GM23338 (cell line): ENCODE measurements around the gene GNPDA1. TPM values are rescaled to one million over a fixed set of nuclear protein-coding genes. Genes with fewer than 3 reads are reported as not detected.

Experiments used
- ATAC-seq: fragments of 200-7000 bp; cut with Tn5 transposase; 3 replicates; pipeline ENCODE4 v1.9.1; 2020
- DNase-seq: peaks from one replicate; pipeline ENCODE4 v3.0.0-alpha.2; 2015; ENCODE audit warnings: low spot score
- H2AFZ ChIP-seq: fragments of 200-600 bp; sonication (generic); 2 replicates; pipeline ENCODE4 v1.8.0; 2016; ENCODE audit warnings: antibody characterized with exemption, mild to moderate bottlenecking, moderate library complexity
- H3F3A ChIP-seq: fragments of 200-600 bp; sonication (generic); replicated peaks from 2 replicates; pipeline ENCODE4 v1.8.0; 2017; ENCODE audit warnings: antibody characterized with exemption, mixed run types, low read depth
- H3K27ac ChIP-seq: fragments of 200-600 bp; sonication (generic); 2 replicates; pipeline ENCODE4 v1.6.1; 2016; ENCODE audit warnings: low read depth
- H3K27me3 ChIP-seq: fragments of 200-600 bp; sonication (generic); 2 replicates; pipeline ENCODE4 v1.8.0; 2016; ENCODE audit warnings: mild to moderate bottlenecking, mixed run types, moderate library complexity; ENCODE audit not compliant: insufficient read depth
- H3K36me3 ChIP-seq: fragments of 200-600 bp; sonication (generic); 2 replicates; pipeline ENCODE4 v1.8.0; 2016; ENCODE audit warnings: mild to moderate bottlenecking; ENCODE audit not compliant: insufficient read depth
- H3K4me1 ChIP-seq: fragments of 200-600 bp; sonication (generic); 2 replicates; pipeline ENCODE4 v1.8.0; 2016; ENCODE audit warnings: mild to moderate bottlenecking, moderate library complexity; ENCODE audit not compliant: insufficient read depth
- H3K4me2 ChIP-seq: fragments of 200-600 bp; sonication (generic); 2 replicates; pipeline ENCODE4 v1.7.1; 2017; ENCODE audit warnings: mixed run types
- H3K4me3 ChIP-seq: fragments of 200-600 bp; sonication (generic); 2 replicates; pipeline ENCODE4 v1.6.1; 2016; ENCODE audit warnings: mixed run types
- H3K79me2 ChIP-seq: fragments of 200-600 bp; sonication (generic); replicated peaks from 2 replicates; pipeline ENCODE4 v1.8.0; 2017; ENCODE audit warnings: mild to moderate bottlenecking; ENCODE audit not compliant: insufficient read depth
- H3K9me2 ChIP-seq: fragments of 200-600 bp; sonication (generic); 2 replicates; pipeline ENCODE4 v1.8.0; 2017; ENCODE audit not compliant: insufficient read depth
- H4K20me1 ChIP-seq: fragments of 200-600 bp; sonication (generic); replicated peaks from 2 replicates; pipeline ENCODE4 v1.8.0; 2017; ENCODE audit warnings: mild to moderate bottlenecking; ENCODE audit not compliant: insufficient read depth
- H3K27ac Mint-ChIP-seq: 2 replicates; pipeline ENCODE4 v1.8.0; 2020; ENCODE audit warnings: inconsistent platforms, mild to moderate bottlenecking, moderate library complexity, mixed read lengths
- H3K27me3 Mint-ChIP-seq: 3 replicates; pipeline ENCODE4 v1.8.0; 2022; ENCODE audit warnings: low read depth, mild to moderate bottlenecking, moderate library complexity, mixed read lengths, inconsistent platforms; ENCODE audit not compliant: insufficient read depth, poor library complexity
- H3K36me3 Mint-ChIP-seq: 3 replicates; pipeline ENCODE4 v1.8.0; 2021; ENCODE audit warnings: low read depth, mild to moderate bottlenecking, inconsistent platforms, moderate library complexity, mixed read lengths
- H3K4me1 Mint-ChIP-seq: 3 replicates; pipeline ENCODE4 v1.8.0; 2020; ENCODE audit warnings: mild to moderate bottlenecking, inconsistent platforms, mixed read lengths
- H3K4me3 Mint-ChIP-seq: 3 replicates; pipeline ENCODE4 v1.8.0; 2021; ENCODE audit warnings: moderate library complexity, mild to moderate bottlenecking, inconsistent platforms, mixed read lengths
- H3K9me3 Mint-ChIP-seq: 3 replicates; pipeline ENCODE4 v1.8.0; 2020; ENCODE audit warnings: moderate library complexity, mild to moderate bottlenecking, inconsistent platforms, mixed read lengths
- CREB1 ChIP-seq: fragments of 250-450 bp; sonication (Bioruptor Pico); IDR thresholded peaks from 2 replicates; pipeline ENCODE4 v1.5.0; 2020; ENCODE audit warnings: low read depth, mild to moderate bottlenecking, moderate library complexity
- EZH2 ChIP-seq: fragments of 200-600 bp; sonication (generic); IDR thresholded peaks from one replicate; pipeline ENCODE4 v1.8.0; 2017; ENCODE audit warnings: antibody characterized with exemption, mild to moderate bottlenecking, low read depth; ENCODE audit not compliant: unreplicated experiment
- EZH2phosphoT487 ChIP-seq: fragments of 200-600 bp; sonication (generic); IDR thresholded peaks from one replicate; pipeline ENCODE4 v1.8.1; 2018; ENCODE audit warnings: antibody characterized with exemption; ENCODE audit not compliant: unreplicated experiment
- JUNB ChIP-seq: IDR thresholded peaks from one replicate; pipeline ENCODE4 v1.6.1; 2016; ENCODE audit warnings: antibody characterized with exemption; ENCODE audit not compliant: unreplicated experiment
- NANOG ChIP-seq: IDR thresholded peaks from 2 replicates; pipeline ENCODE4 v1.6.1; 2016; ENCODE audit warnings: antibody characterized with exemption, borderline replicate concordance
- POLR2AphosphoS5 ChIP-seq: IDR thresholded peaks from 2 replicates; pipeline ENCODE4 v1.6.1; 2016; ENCODE audit warnings: antibody characterized with exemption, low read depth
- STAT1 ChIP-seq: IDR thresholded peaks from one replicate; pipeline ENCODE4 v1.6.1; 2016; ENCODE audit warnings: antibody characterized with exemption; ENCODE audit not compliant: unreplicated experiment
- ZNF114 ChIP-seq: fragments of 250-450 bp; sonication (Bioruptor Pico); IDR thresholded peaks from 2 replicates; pipeline ENCODE4 v1.5.0; 2020; ENCODE audit warnings: mild to moderate bottlenecking, moderate library complexity
- ZNF331 ChIP-seq: fragments of 250-450 bp; sonication (Bioruptor Pico); IDR thresholded peaks from 2 replicates; pipeline ENCODE4 v1.5.0; 2020; ENCODE audit warnings: low read depth, mild to moderate bottlenecking, moderate library complexity
- polyA plus RNA-seq: library from polyadenylated mRNA; unstranded; fragments of >200 nt; fragmentation: Nextera tagmentation; extraction: Ambion mirVana; gene quantifications from 2 replicates; pipeline ENCODE4 v1.2.1, GENCODE V29; 2016
- total RNA-seq: library from RNA; depleted of rRNA; stranded (reverse); fragments of >200 nt; shearing (Covaris generic); gene quantifications from 2 replicates; pipeline ENCODE4 v1.2.3, GENCODE V29; 2014
- TF ChIP-seq, protein P1 (sequence below): fragments of 250-450 bp; sonication (Bioruptor Pico); IDR thresholded peaks from 2 replicates; pipeline ENCODE4 v1.5.0; 2020; ENCODE audit warnings: mild to moderate bottlenecking, moderate library complexity
- TF ChIP-seq, protein P2 (sequence below): IDR thresholded peaks from one replicate; pipeline ENCODE4 v1.6.1; 2018; ENCODE audit warnings: antibody characterized with exemption; ENCODE audit not compliant: unreplicated experiment
- TF ChIP-seq, protein P3 (sequence below): IDR thresholded peaks from 2 replicates; pipeline ENCODE4 v1.6.1; 2016; ENCODE audit warnings: antibody characterized with exemption
- TF ChIP-seq, protein P4 (sequence below), 2 experiments: fragments of 200-600 bp in 1 of 2; sonication (generic) in 1 of 2; conservative IDR thresholded peaks; 2 replicates each; pipeline versions ENCODE4 v1.5.1 to v1.6.1; 2016 to 2017; ENCODE audit warnings: antibody characterized with exemption in 2 of 2, low read depth in 2 of 2, mild to moderate bottlenecking in 2 of 2, moderate library complexity in 1 of 2

The GNPDA1 gene
- total and polyA plus RNA-seq, 2 experiments from 2014 or later: 47.6 to 117 TPM

DNA sequence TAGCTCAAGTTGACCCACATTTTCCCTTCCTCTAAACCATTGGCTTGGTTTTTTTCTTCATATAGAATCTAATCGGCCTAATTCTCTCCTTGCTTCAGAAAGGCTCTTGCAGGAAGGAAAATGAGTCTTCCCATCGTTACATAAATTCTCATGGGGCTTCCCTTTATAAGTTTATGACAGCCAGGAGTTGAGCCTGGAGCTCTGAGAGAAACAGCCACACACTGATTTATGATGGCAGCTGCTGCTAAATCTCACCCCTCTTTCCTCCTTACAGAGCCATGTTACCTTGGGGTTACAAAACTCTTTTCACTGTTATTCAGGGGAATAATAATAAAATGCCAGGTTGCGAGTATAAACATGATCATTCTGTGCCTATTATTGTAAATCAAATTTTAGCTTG, 49.1 kb downstream of the GNPDA1 start:
- H2AFZ ChIP-seq: no peak overlapping the region
- Mint-ChIP-seq H3K9me3 (no peaks in the 10 kb centered on the region), H3K4me1 (peaks cover 28% of the 10 kb centered on the region), H3K36me3 (no peaks in the 10 kb centered on the region), H3K27ac (no peak overlapping the region), H3K27me3 (peaks cover 2% of the 10 kb centered on the region), H3K4me3 (no peak overlapping the region)
- DNase-seq (no peak), ATAC-seq (no peak)
- H3K9me2 ChIP-seq: no peaks in the 10 kb centered on the region
- no peaks in the 10 kb centered on the region for H3K36me3 ChIP-seq
- no peak overlapping the region for H3K27ac ChIP-seq
- no peak overlapping the region for H3K4me2 ChIP-seq
- no peaks in the 10 kb centered on the region for H3K79me2 ChIP-seq
- no peaks in the 10 kb centered on the region for H4K20me1 ChIP-seq
- no peaks in the 10 kb centered on the region for H3K27me3 ChIP-seq
- TF ChIP-seq, protein P1, sequence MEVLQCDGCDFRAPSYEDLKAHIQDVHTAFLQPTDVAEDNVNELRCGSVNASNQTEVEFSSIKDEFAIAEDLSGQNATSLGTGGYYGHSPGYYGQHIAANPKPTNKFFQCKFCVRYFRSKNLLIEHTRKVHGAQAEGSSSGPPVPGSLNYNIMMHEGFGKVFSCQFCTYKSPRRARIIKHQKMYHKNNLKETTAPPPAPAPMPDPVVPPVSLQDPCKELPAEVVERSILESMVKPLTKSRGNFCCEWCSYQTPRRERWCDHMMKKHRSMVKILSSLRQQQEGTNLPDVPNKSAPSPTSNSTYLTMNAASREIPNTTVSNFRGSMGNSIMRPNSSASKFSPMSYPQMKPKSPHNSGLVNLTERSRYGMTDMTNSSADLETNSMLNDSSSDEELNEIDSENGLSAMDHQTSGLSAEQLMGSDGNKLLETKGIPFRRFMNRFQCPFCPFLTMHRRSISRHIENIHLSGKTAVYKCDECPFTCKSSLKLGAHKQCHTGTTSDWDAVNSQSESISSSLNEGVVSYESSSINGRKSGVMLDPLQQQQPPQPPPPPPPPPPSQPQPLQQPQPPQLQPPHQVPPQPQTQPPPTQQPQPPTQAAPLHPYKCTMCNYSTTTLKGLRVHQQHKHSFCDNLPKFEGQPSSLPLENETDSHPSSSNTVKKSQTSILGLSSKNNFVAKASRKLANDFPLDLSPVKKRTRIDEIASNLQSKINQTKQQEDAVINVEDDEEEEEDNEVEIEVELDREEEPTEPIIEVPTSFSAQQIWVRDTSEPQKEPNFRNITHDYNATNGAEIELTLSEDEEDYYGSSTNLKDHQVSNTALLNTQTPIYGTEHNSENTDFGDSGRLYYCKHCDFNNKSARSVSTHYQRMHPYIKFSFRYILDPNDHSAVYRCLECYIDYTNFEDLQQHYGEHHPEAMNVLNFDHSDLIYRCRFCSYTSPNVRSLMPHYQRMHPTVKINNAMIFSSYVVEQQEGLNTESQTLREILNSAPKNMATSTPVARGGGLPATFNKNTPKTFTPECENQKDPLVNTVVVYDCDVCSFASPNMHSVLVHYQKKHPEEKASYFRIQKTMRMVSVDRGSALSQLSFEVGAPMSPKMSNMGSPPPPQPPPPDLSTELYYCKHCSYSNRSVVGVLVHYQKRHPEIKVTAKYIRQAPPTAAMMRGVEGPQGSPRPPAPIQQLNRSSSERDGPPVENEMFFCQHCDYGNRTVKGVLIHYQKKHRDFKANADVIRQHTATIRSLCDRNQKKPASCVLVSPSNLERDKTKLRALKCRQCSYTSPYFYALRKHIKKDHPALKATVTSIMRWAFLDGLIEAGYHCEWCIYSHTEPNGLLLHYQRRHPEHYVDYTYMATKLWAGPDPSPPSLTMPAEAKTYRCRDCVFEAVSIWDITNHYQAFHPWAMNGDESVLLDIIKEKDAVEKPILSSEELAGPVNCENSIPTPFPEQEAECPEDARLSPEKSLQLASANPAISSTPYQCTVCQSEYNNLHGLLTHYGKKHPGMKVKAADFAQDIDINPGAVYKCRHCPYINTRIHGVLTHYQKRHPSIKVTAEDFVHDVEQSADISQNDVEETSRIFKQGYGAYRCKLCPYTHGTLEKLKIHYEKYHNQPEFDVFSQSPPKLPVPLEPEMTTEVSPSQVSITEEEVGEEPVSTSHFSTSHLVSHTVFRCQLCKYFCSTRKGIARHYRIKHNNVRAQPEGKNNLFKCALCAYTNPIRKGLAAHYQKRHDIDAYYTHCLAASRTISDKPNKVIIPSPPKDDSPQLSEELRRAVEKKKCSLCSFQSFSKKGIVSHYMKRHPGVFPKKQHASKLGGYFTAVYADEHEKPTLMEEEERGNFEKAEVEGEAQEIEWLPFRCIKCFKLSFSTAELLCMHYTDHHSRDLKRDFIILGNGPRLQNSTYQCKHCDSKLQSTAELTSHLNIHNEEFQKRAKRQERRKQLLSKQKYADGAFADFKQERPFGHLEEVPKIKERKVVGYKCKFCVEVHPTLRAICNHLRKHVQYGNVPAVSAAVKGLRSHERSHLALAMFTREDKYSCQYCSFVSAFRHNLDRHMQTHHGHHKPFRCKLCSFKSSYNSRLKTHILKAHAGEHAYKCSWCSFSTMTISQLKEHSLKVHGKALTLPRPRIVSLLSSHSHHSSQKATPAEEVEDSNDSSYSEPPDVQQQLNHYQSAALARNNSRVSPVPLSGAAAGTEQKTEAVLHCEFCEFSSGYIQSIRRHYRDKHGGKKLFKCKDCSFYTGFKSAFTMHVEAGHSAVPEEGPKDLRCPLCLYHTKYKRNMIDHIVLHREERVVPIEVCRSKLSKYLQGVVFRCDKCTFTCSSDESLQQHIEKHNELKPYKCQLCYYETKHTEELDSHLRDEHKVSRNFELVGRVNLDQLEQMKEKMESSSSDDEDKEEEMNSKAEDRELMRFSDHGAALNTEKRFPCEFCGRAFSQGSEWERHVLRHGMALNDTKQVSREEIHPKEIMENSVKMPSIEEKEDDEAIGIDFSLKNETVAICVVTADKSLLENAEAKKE (CRISPR knock-in tag): no peak
- TF ChIP-seq ZNF114 (CRISPR knock-in tag) (no peak), EZH2phosphoT487 (no peak), STAT1 (no peak), EZH2 (no peak), POLR2AphosphoS5 (no peak), CREB1 (no peak), JUNB (no peak), ZNF331 (CRISPR knock-in tag) (no peak), NANOG (no peak)
- TF ChIP-seq, protein P2, sequence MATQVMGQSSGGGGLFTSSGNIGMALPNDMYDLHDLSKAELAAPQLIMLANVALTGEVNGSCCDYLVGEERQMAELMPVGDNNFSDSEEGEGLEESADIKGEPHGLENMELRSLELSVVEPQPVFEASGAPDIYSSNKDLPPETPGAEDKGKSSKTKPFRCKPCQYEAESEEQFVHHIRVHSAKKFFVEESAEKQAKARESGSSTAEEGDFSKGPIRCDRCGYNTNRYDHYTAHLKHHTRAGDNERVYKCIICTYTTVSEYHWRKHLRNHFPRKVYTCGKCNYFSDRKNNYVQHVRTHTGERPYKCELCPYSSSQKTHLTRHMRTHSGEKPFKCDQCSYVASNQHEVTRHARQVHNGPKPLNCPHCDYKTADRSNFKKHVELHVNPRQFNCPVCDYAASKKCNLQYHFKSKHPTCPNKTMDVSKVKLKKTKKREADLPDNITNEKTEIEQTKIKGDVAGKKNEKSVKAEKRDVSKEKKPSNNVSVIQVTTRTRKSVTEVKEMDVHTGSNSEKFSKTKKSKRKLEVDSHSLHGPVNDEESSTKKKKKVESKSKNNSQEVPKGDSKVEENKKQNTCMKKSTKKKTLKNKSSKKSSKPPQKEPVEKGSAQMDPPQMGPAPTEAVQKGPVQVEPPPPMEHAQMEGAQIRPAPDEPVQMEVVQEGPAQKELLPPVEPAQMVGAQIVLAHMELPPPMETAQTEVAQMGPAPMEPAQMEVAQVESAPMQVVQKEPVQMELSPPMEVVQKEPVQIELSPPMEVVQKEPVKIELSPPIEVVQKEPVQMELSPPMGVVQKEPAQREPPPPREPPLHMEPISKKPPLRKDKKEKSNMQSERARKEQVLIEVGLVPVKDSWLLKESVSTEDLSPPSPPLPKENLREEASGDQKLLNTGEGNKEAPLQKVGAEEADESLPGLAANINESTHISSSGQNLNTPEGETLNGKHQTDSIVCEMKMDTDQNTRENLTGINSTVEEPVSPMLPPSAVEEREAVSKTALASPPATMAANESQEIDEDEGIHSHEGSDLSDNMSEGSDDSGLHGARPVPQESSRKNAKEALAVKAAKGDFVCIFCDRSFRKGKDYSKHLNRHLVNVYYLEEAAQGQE: no peak
- TF ChIP-seq, protein P3, sequence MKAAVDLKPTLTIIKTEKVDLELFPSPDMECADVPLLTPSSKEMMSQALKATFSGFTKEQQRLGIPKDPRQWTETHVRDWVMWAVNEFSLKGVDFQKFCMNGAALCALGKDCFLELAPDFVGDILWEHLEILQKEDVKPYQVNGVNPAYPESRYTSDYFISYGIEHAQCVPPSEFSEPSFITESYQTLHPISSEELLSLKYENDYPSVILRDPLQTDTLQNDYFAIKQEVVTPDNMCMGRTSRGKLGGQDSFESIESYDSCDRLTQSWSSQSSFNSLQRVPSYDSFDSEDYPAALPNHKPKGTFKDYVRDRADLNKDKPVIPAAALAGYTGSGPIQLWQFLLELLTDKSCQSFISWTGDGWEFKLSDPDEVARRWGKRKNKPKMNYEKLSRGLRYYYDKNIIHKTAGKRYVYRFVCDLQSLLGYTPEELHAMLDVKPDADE: no peak
- TF ChIP-seq, protein P4, sequence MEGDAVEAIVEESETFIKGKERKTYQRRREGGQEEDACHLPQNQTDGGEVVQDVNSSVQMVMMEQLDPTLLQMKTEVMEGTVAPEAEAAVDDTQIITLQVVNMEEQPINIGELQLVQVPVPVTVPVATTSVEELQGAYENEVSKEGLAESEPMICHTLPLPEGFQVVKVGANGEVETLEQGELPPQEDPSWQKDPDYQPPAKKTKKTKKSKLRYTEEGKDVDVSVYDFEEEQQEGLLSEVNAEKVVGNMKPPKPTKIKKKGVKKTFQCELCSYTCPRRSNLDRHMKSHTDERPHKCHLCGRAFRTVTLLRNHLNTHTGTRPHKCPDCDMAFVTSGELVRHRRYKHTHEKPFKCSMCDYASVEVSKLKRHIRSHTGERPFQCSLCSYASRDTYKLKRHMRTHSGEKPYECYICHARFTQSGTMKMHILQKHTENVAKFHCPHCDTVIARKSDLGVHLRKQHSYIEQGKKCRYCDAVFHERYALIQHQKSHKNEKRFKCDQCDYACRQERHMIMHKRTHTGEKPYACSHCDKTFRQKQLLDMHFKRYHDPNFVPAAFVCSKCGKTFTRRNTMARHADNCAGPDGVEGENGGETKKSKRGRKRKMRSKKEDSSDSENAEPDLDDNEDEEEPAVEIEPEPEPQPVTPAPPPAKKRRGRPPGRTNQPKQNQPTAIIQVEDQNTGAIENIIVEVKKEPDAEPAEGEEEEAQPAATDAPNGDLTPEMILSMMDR (conservative IDR thresholded peaks at IDR 0.05; ENCODE audit: low read depth in 2 of 2): no peak
- 0 out of 2 replicates have a peak, but pooled peaks cover 5% of the 10 kb centered on the region for H3F3A ChIP-seq
- no peak overlapping the region for H3K4me3 ChIP-seq
- peaks cover 13% of the 10 kb centered on the region for H3K4me1 ChIP-seq
